HG02943 (cell line): Measurements from ENCODE around the gene MT1G.
"Not testable (repeated sequence)": the region's sequence is repeated elsewhere in the genome, so short reads cannot be mapped to it uniquely, and the experiment has no call there.

Source experiments
- ATAC-seq: cut with Tn5 transposase; IDR thresholded peaks from one replicate; pipeline ENCODE4 v1.9.1; 2021; ENCODE audit warnings: mild to moderate bottlenecking, low read depth, moderate library complexity; ENCODE audit not compliant: unreplicated experiment

Gene MT1G

GRCh38 chr16:56667581-56668571 lies at the start of gene MT1G:
Gene MT1G, minus strand, starts transcription at chr16:56668065. Its CDS starts 72 bp downstream, at chr16:56667993.
- ATAC-seq, result no peak

- ATAC-seq, result not testable (repeated sequence)
These were observed 49.7 kb upstream of the MT1G start for GRCh38 chr16:56717532-56717931.

GRCh38 chr16:56716761-56717160 lies 48.9 kb upstream of the MT1G start:
- ATAC-seq, result no peak

- ATAC-seq, result no peak
These were observed 47.3 kb upstream of the MT1G start for GRCh38 chr16:56715126-56715525.

GRCh38 chr16:56713794-56714193 lies 45.9 kb upstream of the MT1G start:
- no peak for ATAC-seq

GRCh38 chr16:56711862-56712261 lies 44.0 kb upstream of the MT1G start:
- no peak for ATAC-seq

GRCh38 chr16:56710181-56710737 lies 42.4 kb upstream of the MT1G start:
- ATAC-seq, result no peak

GRCh38 chr16:56709443-56710040 lies 41.7 kb upstream of the MT1G start:
- ATAC-seq, result no peak

- no peak for ATAC-seq
These were observed 40.9 kb upstream of the MT1G start for GRCh38 chr16:56708525-56709442.

- no peak for ATAC-seq
These were observed 35.0 kb upstream of the MT1G start for GRCh38 chr16:56702836-56703235.

GRCh38 chr16:56701534-56701933 lies 33.7 kb upstream of the MT1G start:
- ATAC-seq, result no peak

- ATAC-seq, result no peak
These were observed 32.8 kb upstream of the MT1G start for GRCh38 chr16:56700631-56701030.

- no peak for ATAC-seq
These were observed 32.3 kb upstream of the MT1G start for GRCh38 chr16:56700195-56700594.

- no peak for ATAC-seq
These were observed 29.7 kb upstream of the MT1G start for GRCh38 chr16:56697456-56698155.

- no peak for ATAC-seq
These were observed 27.4 kb upstream of the MT1G start for GRCh38 chr16:56695246-56695645.

- no peak for ATAC-seq
These were observed 24.0 kb upstream of the MT1G start for GRCh38 chr16:56691885-56692284.

GRCh38 chr16:56690420-56691122 lies 22.7 kb upstream of the MT1G start:
- no peak for ATAC-seq

GRCh38 chr16:56689171-56689570 lies 21.3 kb upstream of the MT1G start:
- ATAC-seq, result no peak

GRCh38 chr16:56688762-56689161 lies 20.9 kb upstream of the MT1G start:
- ATAC-seq, result no peak
